Activated naive CD8-positive, alpha-beta T cell treated with anti-CD3 and anti-CD28 coated beads, Interleukin-2, amount 50 U/mL, for 24 hours (primary cell): ENCODE data around the gene VMA21.

Source experiments
- ATAC-seq: fragments of 150-1000 bp; cut with Tn5 transposase; one replicate; pipeline ENCODE4 v1.10.0; 2021
- DNase-seq: peaks from one replicate; pipeline ENCODE4 v3.0.0; 2021
- H3K27ac Mint-ChIP-seq: one replicate; pipeline ENCODE4 v1.8.0; 2021; ENCODE audit warnings: mild to moderate bottlenecking, mixed read lengths
- H3K27me3 Mint-ChIP-seq: one replicate; pipeline ENCODE4 v1.8.0; 2021; ENCODE audit warnings: mixed read lengths
- H3K36me3 Mint-ChIP-seq: one replicate; pipeline ENCODE4 v1.8.0; 2021; ENCODE audit warnings: low read depth, mixed read lengths
- H3K4me1 Mint-ChIP-seq: one replicate; pipeline ENCODE4 v1.8.0; 2021; ENCODE audit warnings: mixed read lengths
- H3K4me3 Mint-ChIP-seq: one replicate; pipeline ENCODE4 v1.8.0; 2021; ENCODE audit warnings: mild to moderate bottlenecking, moderate library complexity, mixed read lengths
- H3K9me3 Mint-ChIP-seq: one replicate; pipeline ENCODE4 v1.8.0; 2021; ENCODE audit warnings: mixed read lengths

Gene VMA21

GRCh38 chrX:151402719-151403390 lies 5.8 kb downstream of the VMA21 start:
- H3K27me3 Mint-ChIP-seq = no peaks in the 10 kb centered on the region
- H3K4me3 Mint-ChIP-seq = no peak overlapping the region
- no peak overlapping the region for H3K27ac Mint-ChIP-seq
- DNase-seq (no peak), ATAC-seq (no peak)
- H3K36me3 Mint-ChIP-seq = peaks cover 32% of the 10 kb centered on the region
- no peaks in the 10 kb centered on the region for H3K9me3 Mint-ChIP-seq
- peaks cover 37% of the 10 kb centered on the region for H3K4me1 Mint-ChIP-seq

GRCh38 chrX:151416579-151416978 lies 19.6 kb downstream of the VMA21 start:
- Mint-ChIP-seq H3K9me3 (peaks cover 3% of the 10 kb centered on the region), H3K36me3 (peaks cover 8% of the 10 kb centered on the region), H3K27ac (peak overlapping the region; percentile 86), H3K4me3 (peak overlapping the region; percentile 8), H3K27me3 (no peaks in the 10 kb centered on the region), H3K4me1 (peaks cover 44% of the 10 kb centered on the region)
- ATAC-seq (peak; percentile 79), DNase-seq (no peak)

- ATAC-seq = no peak
- H3K4me1 Mint-ChIP-seq = peaks cover 44% of the 10 kb centered on the region
- H3K36me3 Mint-ChIP-seq = peaks cover 6% of the 10 kb centered on the region
- no peak overlapping the region for H3K27ac Mint-ChIP-seq
- peaks cover 3% of the 10 kb centered on the region for H3K9me3 Mint-ChIP-seq
- DNase-seq = no peak
- H3K27me3 Mint-ChIP-seq = no peaks in the 10 kb centered on the region
- H3K4me3 Mint-ChIP-seq = no peak overlapping the region
These were observed 22.8 kb downstream of the VMA21 start for GRCh38 chrX:151419782-151420181.

GRCh38 chrX:151424505-151424904 lies 27.5 kb downstream of the VMA21 start:
- no peak overlapping the region for H3K27ac Mint-ChIP-seq
- H3K4me1 Mint-ChIP-seq = peaks cover 7% of the 10 kb centered on the region
- DNase-seq (no peak), ATAC-seq (no peak)
- no peaks in the 10 kb centered on the region for H3K9me3 Mint-ChIP-seq
- H3K36me3 Mint-ChIP-seq = no peaks in the 10 kb centered on the region
- H3K4me3 Mint-ChIP-seq = no peak overlapping the region
- H3K27me3 Mint-ChIP-seq = no peaks in the 10 kb centered on the region

- Mint-ChIP-seq H3K9me3 (no peaks in the 10 kb centered on the region), H3K4me3 (no peak overlapping the region), H3K36me3 (no peaks in the 10 kb centered on the region), H3K27ac (no peak overlapping the region), H3K27me3 (peaks cover 2% of the 10 kb centered on the region), H3K4me1 (no peaks in the 10 kb centered on the region)
- DNase-seq (no peak), ATAC-seq (no peak)
These were observed 51.5 kb downstream of the VMA21 start for GRCh38 chrX:151448509-151448908.

- no peaks in the 10 kb centered on the region for H3K27me3 Mint-ChIP-seq
- DNase-seq (no peak), ATAC-seq (no peak)
- H3K9me3 Mint-ChIP-seq = no peaks in the 10 kb centered on the region
- no peak overlapping the region for H3K4me3 Mint-ChIP-seq
- H3K4me1 Mint-ChIP-seq = no peaks in the 10 kb centered on the region
- H3K27ac Mint-ChIP-seq = no peak overlapping the region
- no peaks in the 10 kb centered on the region for H3K36me3 Mint-ChIP-seq
These were observed 61.8 kb downstream of the VMA21 start for GRCh38 chrX:151458824-151459223.
